GM21786 (cell line): Measurements from ENCODE around the gene SDK1.

Experiments
- ATAC-seq: cut with Tn5 transposase; IDR thresholded peaks from one replicate; pipeline ENCODE4 v1.9.1; 2021; ENCODE audit not compliant: unreplicated experiment

SDK1 gene

DNA sequence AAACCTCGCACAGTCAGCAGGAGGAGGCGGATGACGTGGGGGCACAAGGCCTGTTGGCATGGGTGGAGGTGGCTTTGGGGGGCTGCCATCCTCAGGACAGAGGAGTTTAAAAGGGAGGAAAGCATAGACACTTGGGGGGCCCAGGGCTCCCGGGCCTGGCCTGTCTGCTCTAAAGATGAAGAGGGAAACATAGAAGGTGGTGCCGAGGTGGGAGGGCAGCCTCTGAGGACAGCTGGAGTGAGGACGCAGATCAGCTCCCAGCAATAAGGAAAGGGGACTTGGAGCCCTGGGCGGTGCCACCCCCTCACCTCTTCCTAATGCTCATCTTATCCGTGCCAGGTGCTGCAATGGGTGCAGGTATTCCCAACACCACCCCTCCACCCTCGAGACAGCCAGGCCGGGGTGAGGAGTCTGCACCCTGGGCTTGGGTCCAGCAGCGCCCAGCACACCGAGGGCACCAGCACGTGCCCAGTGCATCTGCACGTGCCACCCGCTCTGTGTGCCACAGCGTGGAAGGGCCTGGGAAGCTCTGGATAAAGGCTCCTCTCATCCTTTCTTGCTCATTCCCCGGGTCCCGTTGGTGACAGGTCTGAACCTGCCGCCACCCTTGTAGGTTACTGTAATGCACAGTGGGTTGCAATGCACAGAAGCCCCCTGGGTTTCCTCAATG lies 815.0 kb downstream of the SDK1 start:
- ATAC-seq = no peak

DNA sequence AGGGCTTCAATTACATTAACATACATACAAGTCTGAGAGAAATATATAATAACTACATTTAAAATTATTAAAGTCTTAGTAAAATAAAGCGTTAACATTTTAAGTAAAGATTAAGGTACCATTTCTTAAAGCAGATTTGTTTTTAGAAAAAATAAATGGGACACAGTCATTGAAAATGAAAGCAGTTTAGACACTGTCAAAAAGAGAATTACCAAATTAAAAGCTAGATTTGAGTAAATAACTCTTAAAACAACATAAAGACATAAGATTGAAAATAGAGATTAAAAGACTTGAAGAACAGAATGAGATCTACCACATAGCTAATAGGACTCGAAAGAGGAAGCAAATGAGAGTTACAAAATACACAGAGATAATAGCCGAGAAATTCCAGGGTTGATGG lies 818.8 kb downstream of the SDK1 start:
- ATAC-seq = no peak

DNA sequence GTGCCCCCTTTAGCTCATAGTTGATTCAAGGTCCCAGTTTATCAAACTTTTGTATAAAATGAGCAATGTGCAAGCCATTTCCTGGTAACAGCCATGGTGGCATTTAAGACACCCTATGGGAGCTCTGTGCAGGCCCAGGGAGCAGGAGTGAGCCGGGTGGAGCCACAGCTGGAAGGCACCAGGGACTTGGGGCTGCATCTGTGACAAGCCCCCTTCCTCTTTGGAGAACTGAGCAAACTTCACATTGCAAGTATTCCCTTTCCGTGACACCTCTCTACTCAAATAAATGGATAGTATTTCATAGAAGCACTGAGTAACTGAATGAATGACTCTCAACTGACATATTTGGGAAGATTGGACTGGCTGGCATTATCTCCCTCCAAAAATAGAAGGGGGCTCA lies 822.3 kb downstream of the SDK1 start:
- no peak for ATAC-seq

DNA sequence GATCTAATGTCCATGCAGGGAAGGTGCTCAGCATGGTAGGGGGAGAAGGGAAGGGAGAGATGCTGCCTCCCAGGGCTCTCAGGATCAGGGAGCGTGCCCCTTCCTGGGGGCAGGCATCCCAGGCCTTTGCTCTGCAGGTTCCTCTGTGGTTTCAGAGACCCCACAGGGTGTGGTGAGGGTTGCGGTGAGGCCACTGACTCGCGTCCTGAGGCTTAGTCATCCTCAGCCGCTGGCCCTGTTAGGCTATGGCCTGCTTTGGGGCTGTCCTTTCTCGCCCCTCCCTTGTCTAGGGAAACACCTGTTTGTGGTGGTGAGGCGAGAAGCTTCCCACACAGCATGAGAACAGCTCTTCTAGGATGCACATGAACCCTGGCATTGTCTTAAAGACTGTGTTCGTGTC lies 822.8 kb downstream of the SDK1 start:
- no peak for ATAC-seq

DNA sequence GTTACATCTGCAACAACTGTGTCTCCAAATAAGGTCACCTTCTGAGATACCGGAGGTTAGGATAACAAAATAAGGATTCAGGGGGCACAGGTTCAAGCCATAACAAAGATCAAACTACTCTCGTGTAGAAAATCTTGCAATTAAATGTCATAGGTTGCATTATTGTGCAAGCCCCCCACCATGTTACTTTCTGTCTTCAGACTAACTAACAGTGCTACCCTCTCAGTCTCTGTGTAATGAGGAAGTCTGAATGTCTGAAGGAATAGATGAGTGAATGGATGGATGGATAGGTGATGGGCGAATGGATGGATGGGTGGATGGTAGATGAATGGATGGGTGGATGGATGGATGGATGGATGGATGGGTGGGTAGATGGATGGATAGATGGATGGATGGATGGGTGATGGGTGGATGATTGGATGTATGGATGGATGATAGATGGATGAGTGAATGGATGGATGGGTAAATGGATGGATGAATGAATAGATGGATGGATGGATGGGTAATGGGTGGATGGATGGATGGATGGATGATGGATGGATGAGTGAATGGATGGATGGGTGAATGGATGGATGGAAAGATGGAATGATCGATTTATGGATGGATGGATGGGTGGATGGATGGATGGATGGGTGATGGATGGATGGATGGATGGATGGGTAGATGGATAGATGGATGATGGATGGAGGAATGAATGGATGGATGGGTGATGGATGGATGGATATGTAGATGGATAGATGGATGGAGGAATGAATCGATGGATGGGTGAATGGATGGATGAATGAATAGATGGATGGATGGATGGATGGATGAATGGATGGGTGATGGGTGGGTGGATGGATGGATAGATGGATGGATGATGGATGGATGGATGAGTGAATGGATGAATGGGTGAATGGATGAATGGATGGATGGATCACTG lies 823.8 kb downstream of the SDK1 start:
- no peak for ATAC-seq

DNA sequence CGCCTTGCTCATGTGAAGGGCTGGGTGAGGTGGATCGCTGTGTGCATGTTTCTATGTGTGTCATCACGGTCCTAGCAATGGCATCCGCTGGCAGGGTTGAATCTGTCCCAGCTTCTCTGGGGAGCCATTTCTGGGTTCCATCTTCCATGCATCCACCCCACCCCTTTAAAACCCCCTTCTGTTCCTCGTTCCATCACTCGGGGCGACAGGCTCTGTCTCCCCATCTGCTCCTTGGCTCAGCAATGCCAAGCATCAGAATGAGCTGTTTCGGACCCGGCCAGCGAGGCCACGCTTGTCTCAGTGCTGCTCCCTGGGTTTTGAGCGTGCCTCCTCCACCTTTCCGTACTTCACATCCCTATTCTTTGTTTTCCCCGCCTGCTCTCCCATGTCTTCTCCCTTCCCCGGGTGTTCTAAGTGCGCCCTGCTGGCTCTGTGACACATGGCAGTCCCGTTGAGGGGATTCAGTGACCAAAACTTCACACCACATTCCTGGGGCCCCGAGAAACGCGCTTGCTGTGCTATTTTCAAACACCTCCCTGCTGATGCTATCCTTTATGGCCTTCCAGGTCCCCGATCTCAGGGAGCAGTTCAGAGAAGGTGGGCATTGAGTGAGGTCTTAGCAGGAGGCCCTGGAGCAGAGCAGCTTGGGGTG lies 827.0 kb downstream of the SDK1 start:
- ATAC-seq = no peak

DNA sequence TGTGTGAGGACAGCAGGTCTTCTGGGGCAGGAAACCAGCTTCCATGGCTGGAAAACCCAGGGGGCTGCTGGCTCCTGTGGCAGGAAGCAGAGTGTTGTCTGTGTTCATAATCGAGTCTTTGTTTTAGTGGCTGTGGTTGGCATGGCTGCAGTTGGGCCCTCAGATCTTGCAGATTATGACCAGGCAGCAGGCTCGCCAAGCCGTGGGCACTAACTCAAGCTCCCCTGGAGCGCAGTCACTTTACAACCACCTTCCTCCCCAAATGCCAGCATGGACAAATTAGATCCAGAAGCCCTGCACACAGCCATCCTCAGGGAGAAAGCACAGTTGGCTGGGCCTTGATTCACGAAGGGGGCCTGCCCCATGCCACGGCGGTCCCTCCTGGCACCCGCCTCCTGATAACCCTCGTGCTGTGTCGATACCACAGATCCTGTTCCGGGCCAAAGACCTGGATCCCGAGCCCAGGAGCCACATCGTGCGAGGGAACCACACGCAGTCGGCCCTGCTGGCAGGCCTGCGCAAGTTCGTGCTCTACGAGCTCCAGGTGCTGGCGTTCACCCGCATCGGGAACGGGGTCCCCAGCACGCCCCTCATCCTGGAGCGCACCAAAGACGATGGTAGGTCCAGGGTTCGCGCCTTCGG lies 828.5 kb downstream of the SDK1 start:
- ATAC-seq = no peak

DNA sequence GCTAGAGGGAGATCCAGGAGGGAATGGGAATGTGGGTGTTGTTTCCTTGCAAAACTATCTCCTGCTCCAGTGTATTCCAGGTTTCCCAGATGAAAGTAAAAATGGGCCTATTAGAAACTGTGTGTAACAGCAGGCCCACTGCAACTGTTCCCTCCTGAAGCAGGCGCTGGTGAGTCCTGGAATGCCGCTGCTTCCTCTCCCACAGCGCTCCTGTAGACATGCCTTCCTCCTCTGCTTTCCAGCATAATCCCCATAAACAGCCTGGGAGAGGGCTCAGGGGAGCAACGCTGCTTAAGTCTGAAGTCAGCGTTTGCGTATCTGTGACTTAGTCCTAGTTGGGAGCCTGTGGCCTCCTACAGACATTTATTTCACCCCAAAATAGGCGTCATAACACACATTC lies 830.0 kb downstream of the SDK1 start:
- ATAC-seq = no peak

DNA sequence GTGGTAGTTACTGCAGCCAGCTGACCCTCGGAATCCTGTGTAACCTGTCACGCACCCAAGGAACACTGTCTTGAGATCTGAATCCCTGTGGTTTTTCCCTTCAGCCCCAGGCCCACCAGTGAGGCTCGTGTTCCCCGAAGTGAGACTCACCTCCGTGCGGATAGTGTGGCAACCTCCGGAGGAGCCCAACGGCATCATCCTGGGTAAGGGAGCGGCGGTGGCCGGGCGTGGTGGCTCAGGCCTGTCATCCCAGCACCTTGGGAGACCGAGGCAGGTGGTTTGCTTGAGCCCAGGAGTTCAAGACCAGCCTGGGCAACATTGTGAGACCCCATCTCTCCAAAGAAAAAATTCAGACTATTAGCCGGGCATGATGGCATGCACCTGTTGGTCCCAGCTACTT lies 831.2 kb downstream of the SDK1 start:
- ATAC-seq = no peak

DNA sequence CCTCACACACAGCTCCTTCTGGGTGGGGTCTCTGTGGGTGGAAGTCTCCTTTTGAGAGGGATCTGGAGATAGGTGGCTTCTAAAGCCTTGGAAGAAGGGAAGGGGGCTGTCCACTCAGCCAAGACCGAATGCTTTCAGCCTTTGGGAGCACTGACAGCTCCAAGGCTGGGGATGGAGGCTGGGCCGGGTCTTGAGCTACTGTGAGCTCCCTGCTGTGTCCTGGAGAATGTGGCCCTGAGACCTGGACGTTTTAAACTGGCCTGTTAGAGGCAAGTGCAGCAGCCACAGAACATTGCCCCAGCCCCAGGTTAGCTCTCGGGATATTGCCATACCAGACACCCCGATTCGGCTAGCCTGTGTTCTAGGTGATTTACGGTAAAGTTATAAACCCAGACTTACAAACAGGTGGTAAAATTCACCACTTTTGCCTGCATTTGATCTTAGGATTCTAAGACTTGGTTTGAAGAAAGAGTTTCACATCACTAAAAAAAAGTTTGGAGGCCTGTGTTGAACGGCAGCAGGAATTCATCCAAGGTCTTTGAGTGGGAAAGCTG lies 832.5 kb downstream of the SDK1 start:
- no peak for ATAC-seq

DNA sequence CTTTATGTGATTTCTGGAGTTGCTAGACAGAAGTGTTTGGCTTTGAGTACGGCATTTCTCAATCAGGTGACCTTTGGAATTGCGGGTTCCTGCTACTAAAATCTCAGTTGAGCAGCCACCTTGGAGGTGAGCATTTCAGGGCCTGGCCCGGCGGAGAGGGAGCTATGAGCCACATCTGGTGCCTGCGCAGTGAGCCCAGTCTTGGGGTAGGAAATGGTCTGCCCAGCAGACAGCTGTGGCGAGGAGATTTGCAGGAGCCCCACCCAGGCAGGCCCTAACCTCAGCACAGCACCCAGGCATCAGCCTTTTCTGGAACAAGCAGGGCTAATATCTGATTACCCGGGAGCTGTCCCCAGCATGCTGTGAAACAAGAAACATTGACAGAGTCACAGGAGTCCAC lies 833.2 kb downstream of the SDK1 start:
- no peak for ATAC-seq

DNA sequence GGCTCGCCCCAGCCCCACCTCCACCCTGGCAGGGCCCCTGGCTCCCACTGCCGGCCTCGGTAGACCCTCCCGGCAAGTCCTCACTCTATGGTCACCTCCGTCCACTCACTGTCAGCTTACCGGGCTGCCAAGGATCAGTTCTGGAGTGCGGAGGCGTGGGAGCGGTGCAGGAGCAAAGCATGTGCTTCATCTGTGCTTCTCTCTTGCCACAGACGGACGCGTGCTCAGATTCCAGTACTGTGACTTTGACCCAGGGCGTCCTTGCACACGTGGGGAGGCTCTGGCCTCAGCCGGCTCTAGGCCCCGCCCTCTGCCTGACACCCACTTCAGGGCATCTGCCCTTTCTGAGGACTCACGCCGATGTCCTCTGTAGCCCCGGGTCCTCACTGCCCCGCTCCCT lies 833.6 kb downstream of the SDK1 start:
- ATAC-seq = no peak

DNA sequence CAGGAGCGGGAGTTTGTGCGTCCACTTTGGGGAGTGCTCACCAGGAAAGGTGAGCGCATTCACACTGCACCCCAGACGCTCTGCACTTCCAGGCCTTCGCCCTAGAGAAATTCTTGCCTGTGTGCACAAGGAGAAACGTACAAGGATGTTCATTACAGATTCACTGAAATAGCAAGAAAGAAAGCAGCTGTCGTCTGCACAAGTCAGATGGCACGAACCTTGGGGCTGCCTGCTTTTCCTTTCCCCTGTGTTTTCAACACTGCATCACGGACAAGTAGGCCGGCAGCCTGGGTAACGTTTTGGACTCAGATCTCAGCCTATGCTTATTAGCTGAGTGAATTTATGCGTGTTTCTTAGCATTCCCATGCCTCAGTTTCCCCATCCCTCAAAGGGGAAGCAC lies 834.2 kb downstream of the SDK1 start:
- ATAC-seq = no peak

DNA sequence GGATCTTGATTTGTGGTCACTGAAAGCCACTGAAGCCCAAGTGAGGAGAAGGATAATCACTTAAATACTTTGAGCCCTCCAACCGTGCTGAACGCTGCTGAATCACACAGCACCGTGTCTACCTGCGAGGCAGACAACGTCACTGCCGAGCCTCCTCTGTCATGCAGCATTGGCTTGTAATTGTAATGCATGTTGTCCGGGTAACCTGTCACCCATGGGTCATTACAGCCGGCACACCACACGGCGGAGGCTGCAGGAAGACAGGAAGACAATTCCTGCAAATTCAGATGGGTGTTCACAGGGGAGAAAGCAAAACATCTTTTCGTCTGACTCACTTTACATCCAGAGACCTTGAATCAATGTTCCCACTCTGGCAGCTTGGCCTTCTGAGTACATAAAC lies 835.0 kb downstream of the SDK1 start:
- ATAC-seq = no peak

DNA sequence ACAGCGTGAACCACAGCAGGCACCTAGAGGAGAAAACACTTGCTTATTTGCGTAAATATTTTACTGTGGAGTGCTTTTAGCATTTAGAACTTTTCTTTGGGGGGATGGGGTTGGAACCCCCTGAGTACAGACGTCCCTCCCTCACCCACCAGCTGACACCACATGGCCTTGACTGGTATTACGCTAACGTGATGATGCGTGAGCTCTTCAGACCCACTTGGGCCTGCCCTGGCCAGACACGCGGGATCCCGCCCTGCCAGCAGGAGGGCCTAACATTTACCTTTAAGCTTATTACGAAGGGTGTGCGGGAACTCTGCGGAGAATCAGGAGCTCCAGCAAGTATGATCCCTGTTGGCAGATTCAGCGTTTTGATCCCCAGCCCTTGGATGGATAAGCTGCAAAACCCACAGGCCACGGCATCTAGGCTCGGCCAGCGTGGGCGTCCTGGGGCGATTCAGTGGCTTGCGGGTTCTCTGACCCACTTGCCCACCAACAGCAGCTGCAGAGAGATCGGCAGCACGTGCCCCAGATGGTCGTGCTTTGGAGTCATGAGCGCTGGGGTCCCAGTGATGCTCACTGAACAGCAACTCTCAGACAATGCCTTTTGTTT lies 835.6 kb downstream of the SDK1 start:
- no peak for ATAC-seq

DNA sequence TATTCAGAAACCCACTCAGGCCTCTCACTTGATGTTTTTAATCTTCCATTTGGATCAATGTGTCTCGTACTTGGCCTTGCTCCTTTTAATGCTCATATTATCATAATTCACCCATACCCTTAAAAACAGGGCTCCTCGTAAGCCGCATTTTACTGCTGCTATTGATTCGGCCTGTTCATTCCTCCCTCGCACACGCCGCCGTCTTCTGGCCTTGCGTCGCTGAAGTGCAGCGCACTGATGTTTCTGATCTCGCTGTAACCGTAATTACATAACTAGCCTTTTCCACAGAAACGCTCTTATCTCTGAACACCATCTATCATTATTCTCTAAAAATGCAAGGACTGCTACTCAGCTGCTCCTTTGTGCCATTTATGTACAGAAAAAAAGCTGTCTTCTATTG lies 836.5 kb downstream of the SDK1 start:
- ATAC-seq = no peak

DNA sequence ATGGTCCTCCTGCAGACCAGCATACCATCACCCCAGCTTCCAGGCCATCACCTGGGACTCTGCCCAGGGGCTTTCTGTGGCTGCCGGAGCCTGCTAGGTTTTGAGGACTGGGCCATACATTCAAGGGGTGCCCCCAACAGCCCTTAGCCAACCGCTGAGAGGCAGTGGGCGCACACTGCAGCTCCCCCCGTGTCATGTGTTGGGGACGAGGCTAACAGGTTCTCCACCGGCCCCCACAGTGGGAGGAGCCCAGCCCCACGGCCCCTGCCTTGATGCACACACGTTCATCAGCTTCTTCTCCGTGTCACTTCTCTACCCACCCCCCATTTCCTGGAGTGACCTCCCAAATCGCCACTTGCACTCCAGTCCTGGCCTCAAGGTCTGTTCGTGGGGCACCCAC lies 837.8 kb downstream of the SDK1 start:
- no peak for ATAC-seq

DNA sequence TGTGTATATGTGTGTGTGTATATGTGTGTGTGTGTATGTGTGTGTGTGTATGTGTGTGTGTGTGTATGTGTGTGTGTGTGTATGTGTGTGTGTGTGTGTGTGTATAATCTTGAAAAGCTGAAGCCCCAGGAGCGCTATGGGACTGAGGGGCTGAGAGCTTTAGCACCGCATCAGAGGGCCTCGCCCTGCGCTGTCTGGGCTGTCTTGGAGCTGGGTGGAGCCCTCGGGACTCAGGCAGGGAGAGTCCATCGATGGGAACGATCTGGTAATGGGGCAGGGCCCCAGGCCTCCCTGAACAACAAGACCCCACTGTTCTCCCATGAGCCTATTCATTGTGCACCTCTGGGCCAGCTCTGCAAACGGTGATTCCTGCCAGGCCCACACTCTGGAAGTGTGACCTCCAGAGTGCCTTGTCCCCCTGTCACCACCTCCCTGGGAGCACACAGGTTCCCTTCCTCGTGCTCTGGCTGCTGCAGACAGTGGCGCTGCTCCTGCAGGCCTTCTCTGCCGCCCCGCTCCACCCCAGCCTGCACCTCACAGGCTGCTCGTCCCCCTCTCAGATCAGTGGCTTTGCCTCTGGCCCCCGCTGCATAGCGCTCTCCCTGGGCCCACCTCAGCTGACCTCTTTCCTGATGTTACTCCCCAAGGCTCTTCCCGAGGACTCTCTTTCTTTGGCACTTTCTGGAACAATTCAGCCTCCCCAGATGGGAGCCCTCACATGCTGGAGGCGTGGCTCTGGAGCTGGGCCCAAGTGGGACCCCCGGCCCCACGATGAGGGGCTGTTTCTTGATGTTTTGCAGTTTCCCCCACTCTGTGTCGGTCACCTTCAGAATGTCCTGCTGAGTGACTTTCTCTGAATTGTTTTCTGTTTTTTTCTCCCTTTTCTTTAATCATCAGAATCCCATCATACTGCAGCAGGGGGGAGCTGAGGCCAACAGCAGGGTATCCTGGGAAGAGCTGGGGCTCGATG lies 838.9 kb downstream of the SDK1 start:
- ATAC-seq = no peak

DNA sequence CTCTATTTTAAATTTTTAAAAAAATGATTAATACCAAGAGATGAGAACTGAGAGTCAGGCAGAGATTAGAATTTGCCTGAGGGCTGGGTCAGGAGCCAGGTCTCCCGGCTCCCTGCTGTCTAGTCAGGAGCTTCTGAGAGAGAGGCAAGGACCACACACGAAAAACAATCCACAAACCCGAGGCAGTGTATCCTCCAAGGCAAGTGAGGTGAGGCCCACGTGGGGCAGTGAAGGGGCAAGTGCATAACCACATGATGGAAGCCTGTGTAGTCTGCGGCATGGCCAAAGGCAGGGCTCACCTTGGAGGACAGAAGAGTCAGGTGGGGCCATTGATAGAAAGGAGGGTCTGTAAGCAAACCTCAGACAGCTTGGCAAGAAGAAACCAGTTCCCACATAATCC lies 839.9 kb downstream of the SDK1 start:
- no peak for ATAC-seq

DNA sequence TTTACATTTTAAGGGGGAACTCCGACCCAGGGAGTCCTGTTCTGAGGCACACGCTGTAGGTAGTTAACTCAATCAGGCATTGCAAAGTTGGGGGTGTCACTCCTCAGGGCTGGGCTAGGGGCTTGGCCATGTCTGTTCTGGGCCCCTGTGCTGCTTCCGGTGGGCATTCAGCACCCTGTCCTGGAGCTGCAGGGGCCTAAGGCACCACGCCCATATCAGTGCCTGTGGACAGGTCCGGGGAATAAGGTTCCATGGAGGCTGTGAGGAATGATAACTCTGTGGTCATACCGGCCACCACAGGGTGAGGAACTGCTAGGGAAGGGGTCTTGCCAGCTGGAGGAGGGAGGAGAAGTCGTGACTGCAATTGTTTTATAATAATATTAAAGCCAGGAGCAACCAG lies 842.0 kb downstream of the SDK1 start:
- ATAC-seq = no peak
